Neural cell (in vitro differentiated cells): ENCODE measurements around the gene CROCC2.

ENCODE experiments used
- CTCF ChIP-seq: fragments of 450-650 bp; IDR thresholded peaks from 2 replicates; pipeline ENCODE4 v1.5.1; 2014; ENCODE audit warnings: antibody characterized with exemption, mild to moderate bottlenecking, moderate library complexity; ENCODE audit not compliant: poor library complexity, severe bottlenecking
- MXI1 ChIP-seq: fragments of 450-650 bp; conservative IDR thresholded peaks from 2 replicates; pipeline ENCODE4 v1.6.1; 2014; ENCODE audit warnings: antibody characterized with exemption, mild to moderate bottlenecking; ENCODE audit not compliant: poor library complexity, severe bottlenecking
- POLR2AphosphoS5 ChIP-seq: IDR thresholded peaks from 2 replicates; pipeline ENCODE4 v1.6.1; 2012
- REST ChIP-seq: IDR thresholded peaks from 2 replicates; pipeline ENCODE4 v1.6.1; 2012; ENCODE audit warnings: borderline replicate concordance
- SMC3 ChIP-seq: fragments of 450-650 bp; conservative IDR thresholded peaks from 2 replicates; pipeline ENCODE4 v1.6.1; 2014; ENCODE audit warnings: antibody characterized with exemption, mild to moderate bottlenecking, moderate library complexity; ENCODE audit not compliant: poor library complexity
- TAF1 ChIP-seq: IDR thresholded peaks from 2 replicates; pipeline ENCODE4 v1.6.1; 2012; ENCODE audit warnings: low read depth

GRCh38 chr2:240992572-240993291 is 86.6 kb downstream of the CROCC2 start:
- no peak for TF ChIP-seq CTCF
- TF ChIP-seq SMC3, result no peak
- TF ChIP-seq TAF1, result no peak
- TF ChIP-seq REST, result no peak
- TF ChIP-seq MXI1, result no peak
- TF ChIP-seq POLR2AphosphoS5, result no peak
